Measurements from ENCODE around the gene OPHN1.
"Not testable (repeated sequence)": the region's sequence is repeated elsewhere in the genome, so short reads cannot be mapped to it uniquely, and the experiment has no call there.

OPHN1 gene

DNA sequence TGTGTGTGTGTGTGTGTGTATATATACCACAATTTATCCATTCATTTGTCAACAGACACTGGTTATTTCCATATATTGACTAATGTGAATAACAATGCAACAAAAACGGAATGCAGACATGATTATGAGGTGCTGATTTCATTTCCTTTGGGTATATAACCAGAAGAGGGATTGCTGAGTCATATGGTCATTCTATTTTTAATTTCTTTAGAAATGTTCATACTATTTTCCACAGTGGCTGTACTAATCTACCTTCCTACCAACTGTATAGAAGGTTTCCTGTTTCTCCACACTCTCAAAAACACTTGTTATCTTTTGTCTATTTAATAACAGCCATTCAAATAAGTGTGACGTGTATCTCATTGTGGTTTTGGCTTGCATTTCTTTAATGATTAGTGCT, 269.9 kb downstream of the OPHN1 start:
- DNase-seq (ENCODE audit: low read depth in 2 of 2): no peak

DNA sequence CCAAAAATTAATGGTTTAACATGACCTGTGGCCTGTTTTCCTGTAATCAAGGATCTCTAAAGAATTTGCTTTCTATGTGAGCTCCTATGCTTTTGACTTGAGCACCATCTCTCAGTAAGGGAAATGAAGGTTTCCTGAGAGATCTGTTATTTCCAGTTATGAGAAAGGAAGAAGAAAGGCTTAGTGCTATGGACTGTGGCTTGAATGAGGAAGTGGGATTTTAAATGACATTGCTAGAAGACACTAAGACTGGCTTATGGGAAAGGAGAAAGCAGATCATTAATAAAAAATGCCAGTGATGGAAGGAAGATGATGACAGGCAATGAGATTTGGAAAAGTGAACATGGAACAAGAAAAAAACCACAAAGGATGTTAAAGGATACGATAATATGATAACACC, 285.4 kb downstream of the OPHN1 start:
- no peak for DNase-seq (ENCODE audit: low read depth in 2 of 2)

DNA sequence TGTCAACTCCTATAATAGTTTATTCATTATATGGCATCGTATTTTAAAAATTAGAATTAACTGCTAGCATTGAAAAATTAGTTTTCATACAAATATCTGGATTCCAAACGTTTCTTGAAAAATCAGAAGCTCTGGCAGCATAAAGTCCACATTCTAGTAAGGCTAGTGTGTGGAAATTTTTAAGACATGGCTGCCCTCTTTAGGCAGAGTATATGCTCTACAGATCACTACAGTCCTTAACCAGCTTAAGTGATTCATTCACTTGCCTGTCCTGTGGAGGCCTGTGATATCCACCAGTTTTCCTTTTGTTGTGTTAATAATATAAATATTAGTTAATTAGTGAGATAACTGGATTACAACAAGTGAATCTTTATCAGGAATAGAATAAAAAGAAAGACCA, 287.2 kb downstream of the OPHN1 start:
- DNase-seq (ENCODE audit: low read depth in 2 of 2): no peak

DNA sequence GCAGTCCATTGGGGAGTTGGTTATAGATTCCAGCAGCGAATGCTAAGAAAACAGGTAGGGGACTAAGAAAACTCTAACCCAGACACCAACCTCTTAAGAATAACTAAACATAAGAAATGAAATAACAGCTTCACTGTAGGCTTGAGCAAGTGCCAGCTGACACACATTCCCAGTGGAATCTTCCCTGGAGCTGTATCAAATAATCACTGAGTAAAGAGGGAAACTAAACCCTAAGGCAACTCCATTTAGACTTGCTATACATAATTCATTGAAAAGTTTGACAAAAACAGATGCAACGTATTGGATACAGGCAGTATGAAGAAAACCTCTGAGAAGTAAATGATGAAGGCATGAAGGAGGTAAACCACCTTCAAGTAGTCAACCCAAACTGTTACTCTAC, 293.5 kb downstream of the OPHN1 start:
- DNase-seq (ENCODE audit: low read depth in 2 of 2): no peak

DNA sequence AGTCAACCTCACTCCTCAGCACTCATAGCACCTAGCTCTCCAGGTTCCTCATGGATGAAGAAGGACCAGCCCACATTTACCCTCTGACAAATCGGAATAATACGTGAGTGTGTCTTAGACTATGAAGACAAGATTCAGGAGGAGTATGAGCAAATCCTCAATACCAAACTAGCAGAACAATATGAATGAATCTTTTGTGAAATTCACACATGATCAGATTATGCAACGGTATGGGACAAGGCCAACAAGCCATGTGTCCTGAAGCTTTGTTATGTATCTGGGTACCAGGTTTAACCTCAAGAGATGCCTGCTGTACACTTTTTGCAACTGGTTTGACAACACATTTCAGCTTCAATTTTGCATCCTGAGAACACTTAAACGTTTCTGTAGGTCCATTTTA, 300.1 kb downstream of the OPHN1 start:
- no peak for DNase-seq (ENCODE audit: low read depth in 2 of 2)

DNA sequence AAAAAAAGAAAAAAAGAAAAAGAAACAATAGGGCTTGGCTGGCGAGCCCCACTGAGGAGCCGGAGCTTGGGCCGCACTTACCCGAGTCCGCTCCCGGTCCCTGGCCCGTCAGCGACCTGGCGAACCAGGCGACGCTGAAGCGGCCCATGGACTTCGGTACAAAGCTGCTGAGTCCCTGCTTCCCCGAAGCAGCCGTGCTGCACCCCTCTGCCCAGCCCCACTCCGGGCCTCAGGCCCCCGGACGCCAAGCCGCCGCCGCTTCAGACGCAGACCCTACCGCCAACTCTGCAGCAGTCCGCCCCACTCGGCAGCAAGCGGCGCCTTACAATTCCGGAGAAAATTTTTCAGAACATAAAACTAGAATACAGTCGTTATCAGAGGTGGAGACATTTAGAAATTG, 300.5 kb downstream of the OPHN1 start:
- no peak for DNase-seq (ENCODE audit: low read depth in 2 of 2)

DNA sequence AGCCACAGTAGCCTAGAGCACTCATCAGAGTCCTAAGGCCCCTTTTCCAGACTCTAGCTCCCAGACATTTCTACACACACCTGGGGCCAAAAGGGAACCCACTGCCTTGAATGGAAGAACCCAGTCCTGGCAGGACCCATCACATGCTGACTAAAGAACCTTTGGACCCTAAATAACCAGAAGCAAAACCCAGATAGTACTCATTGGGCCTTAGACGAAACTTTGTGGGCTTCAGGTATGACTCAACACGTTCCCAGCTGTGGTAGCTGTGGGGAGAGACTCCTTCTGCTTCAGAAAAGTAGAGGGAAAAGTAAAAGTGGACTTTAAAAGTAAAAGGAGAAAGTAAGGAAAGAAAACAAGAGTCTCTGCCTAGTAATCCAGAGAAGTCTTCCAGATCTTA, 311.5 kb downstream of the OPHN1 start:
- no peak for DNase-seq (ENCODE audit: low read depth in 2 of 2)

DNA sequence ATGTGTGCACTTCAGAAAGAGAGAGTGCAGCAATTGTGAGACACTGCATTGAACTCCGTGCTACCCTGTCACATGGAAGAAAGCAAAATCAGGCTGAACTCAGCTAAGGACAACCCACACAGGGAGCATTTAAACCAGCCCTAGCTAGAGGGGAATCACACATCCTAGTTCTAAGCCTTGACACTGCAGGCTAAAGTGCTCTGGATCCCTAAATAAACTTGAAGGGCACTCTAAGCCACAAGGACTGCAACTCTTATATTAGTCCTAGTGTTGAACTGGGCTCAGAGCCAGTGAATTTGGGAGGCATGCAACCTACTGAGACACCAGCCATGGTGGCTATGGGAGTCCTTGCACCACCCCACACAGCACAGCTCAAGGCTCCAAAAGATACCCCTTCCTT, 311.9 kb downstream of the OPHN1 start:
- DNase-seq (ENCODE audit: low read depth in 2 of 2): no peak

DNA sequence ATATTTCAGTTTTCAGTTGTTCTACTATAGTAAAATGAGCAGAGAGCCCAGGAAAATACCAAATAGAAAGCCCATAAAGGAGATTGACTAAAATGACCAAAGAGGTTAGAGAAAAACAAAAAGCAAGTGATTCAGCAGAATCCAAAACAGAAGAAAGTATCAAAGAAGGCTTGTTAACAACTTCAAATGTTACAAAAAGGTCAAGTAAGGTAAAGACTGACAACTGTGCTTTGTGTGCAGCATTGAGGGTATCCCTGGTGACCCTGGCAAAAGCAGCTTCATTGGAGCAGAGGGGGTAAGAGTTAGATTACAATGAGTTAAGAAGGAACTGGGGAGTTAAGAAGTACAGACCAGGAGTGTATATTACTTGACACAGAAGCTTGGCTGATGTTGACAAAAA, 317.9 kb downstream of the OPHN1 start:
- no peak for DNase-seq (ENCODE audit: low read depth in 2 of 2)

DNA sequence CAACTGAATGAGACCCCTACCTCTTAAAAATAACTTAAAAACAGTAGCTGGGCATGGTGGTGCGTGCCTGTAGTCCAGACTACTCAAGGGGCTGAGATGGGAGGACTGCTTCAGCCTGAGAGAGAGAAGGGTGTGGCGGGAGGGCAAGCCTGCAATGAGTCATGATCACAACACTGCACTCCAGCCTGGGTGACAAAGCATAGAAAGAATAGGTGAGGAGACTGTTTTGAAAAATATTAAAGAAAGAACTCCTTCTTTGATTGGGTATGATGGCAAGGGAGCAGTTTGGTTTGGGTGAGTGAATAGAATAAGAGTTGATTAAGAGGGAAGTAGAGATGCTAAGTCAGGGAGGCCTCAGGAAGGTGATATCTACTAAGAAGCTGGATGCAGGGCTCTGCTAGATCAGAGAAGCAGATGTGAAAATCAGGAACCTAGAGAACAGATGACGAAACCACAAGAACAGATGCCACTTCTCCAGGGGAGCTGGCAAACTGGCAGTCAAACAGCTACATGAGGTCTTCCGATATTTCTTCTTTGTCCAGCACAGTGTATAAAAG, 318.6 kb downstream of the OPHN1 start:
- DNase-seq (ENCODE audit: low read depth in 2 of 2): no peak

DNA sequence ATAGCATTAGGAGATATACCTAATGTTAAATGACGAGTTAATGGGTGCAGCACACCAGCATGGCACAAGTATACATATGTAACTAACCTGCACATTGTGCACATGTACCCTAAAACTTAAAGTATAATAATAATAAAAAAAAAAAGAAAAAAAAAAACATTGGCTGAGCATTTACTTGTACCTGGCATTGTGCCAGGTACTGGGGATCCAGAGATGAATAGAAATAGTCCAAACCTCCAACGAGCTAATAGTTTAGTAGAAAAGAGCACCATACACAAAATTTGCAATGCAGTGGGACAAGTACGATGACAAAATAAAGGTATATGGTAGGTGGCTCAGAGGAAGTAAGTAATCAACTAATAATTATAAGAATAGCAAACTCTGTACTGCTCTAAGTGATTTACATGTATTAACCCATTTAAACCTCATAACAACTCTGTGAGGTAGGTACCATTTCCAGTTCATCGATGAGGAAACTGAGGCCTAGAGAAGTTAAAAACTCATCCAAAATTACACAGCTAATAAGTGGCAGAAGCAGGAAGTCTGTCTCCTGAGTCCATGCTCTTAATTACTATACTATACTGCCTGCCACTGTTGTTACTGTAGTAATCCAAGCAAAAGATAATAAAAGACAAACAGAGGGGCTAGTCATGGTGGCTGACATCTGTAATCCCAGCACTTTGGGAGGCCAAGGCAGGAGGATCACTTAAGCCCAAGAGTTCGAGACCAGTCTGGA, 319.3 kb downstream of the OPHN1 start:
- DNase-seq (ENCODE audit: low read depth in 2 of 2): no peak

DNA sequence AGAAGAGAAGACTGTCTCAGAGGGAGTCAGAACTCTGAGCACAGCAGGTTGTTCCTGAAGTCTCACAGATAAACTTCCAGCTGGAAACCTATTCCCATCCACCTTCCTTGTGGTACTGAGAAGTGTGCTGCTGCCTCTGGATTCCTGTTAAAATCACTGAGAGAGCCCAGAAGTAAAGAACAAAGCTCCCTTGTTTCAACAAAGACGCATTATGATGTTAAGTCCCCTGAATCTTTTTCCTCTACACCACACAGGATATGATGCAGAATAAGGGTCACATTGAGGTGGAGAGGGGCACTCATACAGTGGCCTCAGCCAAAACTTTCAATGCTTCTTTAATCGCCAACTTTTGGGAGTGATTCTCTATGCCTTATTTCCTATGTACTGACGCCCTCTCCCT, 321.0 kb downstream of the OPHN1 start:
- DNase-seq (ENCODE audit: low read depth in 2 of 2): no peak

DNA sequence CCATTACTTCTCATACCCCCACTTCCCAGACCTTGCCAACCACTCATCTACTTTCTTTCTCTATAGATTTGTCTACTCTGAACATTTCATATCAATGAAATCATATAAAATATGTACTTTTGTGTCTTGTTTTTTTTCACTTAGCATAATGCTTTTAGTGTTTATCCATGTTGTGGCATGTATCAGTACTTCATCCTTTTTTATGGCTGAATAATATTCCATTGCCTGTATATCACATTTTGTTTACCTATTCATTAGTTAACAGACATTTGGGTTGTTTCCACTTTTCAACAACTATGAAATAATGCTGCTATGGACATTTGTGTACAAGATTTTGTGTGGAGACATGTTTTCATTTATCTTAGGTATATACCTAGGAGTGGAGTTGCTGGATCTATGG, 324.1 kb downstream of the OPHN1 start:
- no peak for DNase-seq (ENCODE audit: low read depth in 2 of 2)

DNA sequence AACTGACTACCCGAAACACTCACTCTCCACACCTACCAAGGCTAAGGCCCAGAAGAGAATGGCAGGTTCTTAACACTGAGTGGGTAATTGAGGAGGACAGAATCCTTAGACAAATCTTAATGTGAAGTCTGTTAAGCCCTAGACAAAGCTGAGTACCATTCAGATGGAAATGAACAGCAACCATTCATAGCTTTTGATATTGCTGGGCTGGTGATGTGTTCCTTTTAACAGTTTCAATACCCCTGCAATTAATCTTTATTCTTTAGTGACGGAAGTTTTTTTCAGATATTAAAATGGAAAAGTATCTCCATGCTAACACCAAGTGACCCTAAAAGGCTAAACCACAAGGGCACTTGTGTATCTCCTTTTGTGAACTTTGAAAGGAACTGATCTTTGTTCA, 334.9 kb downstream of the OPHN1 start:
- DNase-seq (ENCODE audit: low read depth in 2 of 2): no peak

DNA sequence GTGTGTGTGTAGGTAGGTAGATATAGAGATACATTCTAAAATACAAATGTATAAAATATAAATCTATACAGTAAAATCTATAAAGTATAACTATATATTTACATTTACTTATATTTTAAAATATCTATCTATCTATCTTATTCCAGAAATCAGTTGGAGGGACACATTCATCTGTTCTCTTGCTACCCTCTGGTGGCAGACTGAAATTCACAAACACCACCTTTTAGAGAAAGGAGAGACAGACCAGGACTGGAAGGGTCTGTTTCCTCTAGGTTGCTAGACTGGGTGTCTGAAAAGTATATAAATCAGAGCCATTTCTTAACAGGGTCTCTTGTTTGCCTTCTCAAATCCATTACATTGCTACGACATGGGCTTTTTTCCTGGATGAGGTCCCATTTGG, 343.0 kb downstream of the OPHN1 start:
- no peak for DNase-seq (ENCODE audit: low read depth in 2 of 2)

DNA sequence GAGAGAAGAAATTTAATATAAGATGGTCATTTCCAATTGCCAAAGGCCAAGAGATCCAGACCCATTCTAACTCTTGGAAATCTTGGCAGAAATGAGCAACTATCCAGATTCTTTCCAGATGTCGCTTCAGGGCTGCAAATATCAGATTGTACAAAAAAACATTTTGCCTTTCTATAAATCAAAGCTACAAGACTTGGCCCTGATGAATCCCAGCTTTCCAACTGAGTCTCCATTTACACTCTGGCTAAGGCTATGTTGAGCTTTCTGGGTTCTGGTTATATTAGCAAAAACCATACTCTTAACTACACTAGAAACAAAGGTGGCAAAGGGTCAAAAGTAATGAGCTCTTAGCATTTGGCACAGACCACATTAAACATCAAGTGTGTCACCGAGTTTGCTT, 345.8 kb downstream of the OPHN1 start:
- DNase-seq (ENCODE audit: low read depth in 2 of 2): no peak

DNA sequence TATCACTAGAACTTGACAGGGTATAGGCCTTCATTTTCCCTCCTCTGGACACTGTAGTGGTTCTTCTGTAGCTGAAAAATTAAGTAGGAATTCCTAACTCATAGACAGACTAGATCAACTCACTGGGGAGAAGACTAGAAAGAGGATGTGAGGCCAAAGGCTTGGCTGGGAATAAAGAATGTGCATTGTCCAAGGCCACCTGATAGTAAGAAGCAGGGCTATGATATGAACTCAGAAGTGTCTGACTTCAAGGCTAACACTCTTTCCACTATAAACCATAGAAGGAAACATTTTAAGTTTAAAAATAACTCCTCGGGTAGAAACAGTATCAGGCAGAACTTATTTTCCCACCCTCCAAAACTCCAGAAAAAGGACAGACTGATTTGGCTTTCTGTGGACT, 346.6 kb downstream of the OPHN1 start:
- no peak for DNase-seq (ENCODE audit: low read depth in 2 of 2)

DNA sequence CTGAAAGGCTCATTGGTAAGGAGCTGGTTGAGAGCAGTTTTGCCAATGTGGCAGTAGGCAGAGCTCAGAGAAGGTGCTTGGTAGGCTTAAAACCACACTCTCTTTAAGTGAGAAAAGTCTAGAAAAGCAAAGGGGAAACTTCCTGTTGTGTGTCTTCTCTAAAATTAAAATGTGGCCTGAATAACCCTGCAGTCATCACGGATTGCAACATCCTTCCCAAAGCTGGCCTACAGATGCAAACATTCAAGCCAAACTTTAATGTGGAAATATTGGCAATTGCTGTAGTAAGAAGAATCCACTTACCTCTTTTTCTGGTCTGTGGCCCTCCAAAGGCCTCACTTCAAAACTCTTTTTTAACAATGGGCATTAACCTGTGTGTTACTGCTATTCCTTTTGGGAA, 348.5 kb downstream of the OPHN1 start:
- no peak for DNase-seq (ENCODE audit: low read depth in 2 of 2)

DNA sequence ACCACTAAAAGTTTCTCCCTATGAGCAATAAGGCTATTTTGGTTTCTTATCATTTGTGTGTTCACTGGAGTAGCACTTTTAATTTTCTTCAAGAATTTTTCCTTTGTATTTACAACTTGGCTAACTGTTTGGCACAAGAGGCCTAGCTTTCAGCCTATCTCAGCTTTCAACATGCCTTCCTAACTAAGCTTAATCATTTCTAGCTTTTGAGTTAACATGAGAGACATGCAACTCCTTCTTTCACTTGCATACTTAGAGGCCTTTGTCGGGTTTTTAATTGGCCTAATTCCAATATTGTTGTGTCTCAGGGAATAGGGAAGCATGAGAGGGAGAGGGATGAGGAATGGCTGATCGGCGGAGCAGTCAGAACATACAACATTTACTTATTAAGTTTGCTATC, 349.8 kb downstream of the OPHN1 start:
- no peak for DNase-seq (ENCODE audit: low read depth in 2 of 2)

DNA sequence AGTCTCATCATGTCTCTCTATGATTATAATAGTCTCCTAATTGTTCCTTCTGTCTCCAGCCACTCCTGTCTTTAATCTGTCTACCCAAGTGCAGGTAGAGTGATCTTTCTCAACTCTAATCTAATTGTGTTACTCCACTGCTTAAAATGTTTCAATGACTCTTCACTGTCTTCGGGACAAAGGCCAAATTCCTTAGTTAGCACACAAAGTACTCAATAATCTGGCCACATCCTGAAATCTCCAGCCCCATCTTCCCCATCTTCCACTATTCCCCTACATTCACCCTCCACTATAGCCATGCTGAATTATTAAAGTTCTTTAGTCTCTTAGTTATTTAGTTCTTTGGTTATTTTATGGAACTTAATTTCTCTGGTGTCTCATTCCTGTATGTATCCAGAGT, 353.3 kb downstream of the OPHN1 start:
- no peak for DNase-seq (ENCODE audit: low read depth in 2 of 2)

DNA sequence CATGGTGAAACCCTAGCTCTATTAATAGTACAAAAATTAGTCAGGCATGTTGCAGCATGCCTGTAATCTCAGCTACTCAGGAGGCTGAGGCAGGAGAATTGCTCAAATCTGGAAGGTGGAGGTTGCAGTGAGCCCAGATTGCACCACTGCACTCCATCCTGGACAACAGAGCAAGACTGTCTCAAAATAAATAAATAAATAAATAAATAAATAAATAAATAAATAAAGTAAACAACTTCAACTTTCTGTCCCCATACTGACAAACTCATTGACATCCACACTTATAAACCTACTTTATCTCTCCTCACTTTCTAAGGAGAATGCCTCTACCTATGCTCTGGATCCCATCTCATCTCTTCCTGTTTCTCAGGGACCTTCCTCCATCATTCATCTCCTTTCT, 354.5 kb downstream of the OPHN1 start:
- not testable (repeated sequence) for DNase-seq (ENCODE audit: low read depth in 2 of 2)

DNA sequence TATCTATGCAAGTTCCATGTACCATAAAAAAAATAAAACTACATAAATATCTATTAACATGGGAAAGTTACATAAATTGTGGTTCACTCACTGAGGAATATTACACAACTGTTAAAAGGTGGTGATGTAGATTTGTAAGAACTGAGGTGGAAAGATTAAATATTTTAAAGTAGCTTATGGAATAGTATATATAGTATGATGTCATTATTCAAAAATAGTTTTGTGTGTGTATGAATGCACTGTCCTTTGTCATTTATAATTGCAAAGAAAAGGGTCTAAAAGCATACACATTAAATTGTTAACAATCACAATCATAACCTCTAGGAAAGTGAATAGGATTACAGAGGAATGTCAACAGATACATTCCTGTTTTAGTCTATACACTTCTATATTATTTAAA, 355.9 kb downstream of the OPHN1 start:
- DNase-seq (ENCODE audit: low read depth in 2 of 2): no peak

DNA sequence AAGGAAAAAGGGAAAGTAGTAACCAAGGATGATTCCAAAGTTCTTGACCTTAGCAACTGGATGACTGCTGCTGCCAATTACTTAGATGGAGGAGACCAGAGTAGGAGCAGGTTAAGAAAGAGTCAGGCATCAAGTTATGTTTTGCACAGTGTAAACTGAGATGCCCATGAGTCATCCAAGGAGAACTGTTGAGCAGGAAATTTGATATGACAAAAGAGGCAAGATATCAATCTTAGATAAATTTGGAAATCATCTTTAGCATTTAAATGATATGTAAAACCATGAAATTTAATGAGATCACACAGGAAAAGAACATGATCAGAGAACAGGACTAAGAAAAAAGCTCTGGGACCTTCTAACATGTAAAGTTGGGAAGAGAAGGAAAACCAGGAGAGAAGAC, 361.3 kb downstream of the OPHN1 start:
- no peak for DNase-seq (ENCODE audit: low read depth in 2 of 2)

DNA sequence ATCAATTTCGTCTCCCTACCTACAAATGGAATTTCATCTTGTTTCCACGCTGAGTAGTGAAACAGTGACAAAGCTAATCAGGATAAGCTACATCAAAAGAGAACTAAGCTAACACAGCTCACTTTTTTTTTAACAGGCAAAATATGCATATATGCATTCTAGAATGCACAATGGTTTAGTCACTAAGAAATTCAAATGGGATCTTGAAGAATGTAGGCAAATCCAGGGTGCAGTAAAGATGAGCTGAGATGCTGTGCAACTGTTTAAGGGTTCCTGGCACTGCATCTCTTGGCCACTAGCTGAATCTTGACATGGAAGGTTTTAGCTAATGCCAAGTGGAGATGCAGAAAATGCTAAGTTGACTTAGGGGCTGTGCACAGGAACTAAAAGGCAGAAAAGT, 363.2 kb downstream of the OPHN1 start:
- not testable (repeated sequence) for DNase-seq (ENCODE audit: low read depth in 2 of 2)

Data from stimulated activated CD4-positive, alpha-beta T cell treated with anti-CD3 and anti-CD28 coated beads, Interleukin-1b, Interleukin-23, amount 100 ng/mL, for 4 hours (primary cell).